GM21390 (cell line): Measurements from ENCODE around the gene TNK2.

Experiments used
- ATAC-seq: cut with Tn5 transposase; IDR thresholded peaks from one replicate; pipeline ENCODE4 v1.9.1; 2021; ENCODE audit not compliant: unreplicated experiment

The TNK2 gene

DNA sequence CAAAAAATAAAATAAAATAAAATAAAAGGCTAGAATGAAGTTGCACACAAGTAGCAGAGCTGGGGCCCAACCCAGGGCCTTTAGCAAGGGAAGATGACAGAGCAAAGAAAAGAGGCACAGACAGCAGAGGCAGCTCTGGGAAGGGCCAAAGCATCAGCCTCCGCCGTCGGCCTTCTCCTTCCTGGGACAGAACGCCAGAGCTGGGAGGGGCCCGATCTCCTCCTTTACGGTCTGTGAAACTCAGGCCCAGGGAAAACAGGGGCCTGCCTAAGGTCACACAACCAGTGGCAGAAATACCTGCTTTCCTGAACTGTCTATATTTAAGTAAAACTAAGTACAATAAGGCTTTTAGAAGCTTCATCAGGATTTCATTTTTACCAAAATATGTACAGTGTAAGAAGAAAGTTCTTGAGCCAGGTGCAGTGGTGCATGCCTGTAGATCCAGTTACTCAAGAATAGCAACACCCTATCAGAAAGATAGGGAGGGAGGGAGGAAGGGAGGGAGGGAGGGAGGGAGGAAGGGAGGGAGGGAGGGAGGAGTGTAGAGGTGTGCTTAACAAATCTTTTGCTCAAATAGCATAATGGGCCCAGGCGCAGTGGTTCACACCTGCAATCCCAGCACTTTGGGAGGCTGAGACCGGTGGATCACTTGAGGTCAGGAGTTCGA, 53.6 kb downstream of the TNK2 start:
- no peak for ATAC-seq

DNA sequence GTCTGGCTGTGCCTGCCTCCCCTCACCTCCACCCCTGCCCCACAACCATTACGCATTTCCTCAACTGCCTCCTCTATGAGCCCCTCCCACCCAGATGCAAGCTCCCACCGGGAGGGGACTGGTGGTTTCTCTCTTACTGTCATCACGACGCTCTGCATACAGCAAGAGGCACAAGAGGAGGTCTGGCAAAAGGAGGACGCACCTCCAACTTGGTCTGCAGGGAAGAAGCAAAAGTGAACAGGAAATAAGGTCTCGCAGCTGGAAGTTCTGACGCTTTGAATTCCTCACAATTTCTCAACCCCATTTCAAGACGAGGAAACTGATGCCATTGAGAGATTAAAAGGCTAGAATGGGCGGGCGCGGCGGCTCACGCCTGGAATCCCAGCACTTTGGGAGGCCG, 54.4 kb downstream of the TNK2 start:
- no peak for ATAC-seq

DNA sequence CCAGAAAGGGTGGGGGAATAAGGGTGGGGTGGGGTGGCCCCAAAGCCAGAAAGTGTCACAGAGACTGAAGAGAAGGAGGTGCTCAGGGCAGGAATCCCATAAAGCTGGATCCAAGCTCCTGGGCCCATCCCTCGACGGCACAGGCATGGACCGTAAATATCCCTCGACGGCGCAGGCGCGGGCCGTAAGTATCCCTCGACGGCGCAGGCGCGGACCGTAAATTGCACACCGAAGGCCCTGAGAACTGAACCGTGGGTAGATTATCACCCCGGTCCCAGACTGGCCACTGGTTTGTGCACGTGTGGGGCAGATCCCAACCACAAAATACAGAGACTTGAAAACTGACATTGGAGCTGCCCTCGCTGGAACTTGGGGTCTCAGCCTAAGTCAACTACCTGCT, 55.3 kb downstream of the TNK2 start:
- no peak for ATAC-seq

DNA sequence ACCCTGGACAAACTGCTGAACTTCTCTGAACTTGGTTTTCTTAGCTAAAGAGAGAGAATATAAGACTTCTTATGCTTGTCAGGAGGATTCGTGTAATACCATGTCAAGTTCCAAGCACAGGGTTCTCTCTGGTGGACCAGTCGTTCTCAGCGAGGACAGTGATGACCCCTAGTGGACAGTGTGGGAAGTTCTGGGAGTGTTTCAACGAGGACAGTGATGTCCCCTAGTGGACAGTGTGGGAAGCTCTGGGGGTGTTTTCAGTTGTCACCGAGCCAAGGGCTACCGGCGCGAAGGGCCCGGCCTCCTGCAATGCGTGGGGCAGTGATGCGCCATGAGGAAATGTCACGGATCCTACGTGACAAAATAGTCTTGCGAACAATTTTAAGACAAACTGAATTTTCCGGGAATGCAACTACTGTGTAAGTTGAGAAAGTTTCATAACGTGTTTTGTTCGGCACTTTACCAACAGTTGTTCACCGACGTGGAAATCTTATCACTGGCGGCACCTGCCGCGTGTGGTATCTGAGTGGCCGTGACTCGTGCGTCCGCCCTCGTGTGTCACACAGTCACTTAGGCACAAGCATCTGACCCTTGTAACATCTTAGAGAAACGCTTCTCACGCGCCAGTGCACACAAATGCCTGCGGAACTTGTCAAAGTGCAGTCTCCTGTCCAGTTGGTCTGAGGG, 57.4 kb downstream of the TNK2 start:
- peak; percentile 97 for ATAC-seq

DNA sequence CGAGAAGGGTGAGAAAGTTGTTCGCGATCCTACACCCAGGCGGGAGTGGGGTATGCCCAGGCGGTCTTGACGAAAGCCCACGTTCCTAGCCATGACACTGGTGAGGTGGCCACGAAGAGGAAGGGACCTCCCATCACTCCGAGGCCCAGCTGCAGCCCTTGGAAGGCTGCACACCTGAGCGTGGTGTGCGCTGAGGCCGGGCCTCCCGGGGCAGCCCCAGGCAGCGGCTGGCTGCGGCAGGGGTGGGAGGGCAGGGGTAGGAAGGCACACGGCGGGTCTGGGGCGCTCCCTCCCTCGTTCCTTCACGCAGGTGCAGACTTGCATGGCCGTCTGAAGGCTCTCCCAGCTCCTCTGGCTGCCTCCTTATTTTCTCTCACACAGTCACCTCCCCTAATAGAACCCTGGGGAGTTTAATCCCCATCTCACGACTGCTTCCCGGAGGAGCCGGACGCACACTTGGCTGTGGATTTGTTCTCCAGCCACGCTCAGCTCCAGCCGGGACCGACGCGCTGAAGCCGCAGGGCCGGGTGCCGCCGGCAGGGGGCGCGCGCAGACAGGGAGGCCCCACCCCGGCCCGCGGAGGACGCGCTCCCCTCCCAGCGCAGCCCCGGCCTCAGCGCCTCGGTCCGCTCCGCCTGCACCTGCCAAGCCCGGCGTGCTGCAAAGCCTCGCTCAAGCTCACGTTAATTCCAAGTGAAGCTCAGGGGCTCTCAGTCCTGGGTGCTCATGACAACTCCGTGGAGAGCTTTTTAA, 58.9 kb downstream of the TNK2 start:
- ATAC-seq, result no peak

DNA sequence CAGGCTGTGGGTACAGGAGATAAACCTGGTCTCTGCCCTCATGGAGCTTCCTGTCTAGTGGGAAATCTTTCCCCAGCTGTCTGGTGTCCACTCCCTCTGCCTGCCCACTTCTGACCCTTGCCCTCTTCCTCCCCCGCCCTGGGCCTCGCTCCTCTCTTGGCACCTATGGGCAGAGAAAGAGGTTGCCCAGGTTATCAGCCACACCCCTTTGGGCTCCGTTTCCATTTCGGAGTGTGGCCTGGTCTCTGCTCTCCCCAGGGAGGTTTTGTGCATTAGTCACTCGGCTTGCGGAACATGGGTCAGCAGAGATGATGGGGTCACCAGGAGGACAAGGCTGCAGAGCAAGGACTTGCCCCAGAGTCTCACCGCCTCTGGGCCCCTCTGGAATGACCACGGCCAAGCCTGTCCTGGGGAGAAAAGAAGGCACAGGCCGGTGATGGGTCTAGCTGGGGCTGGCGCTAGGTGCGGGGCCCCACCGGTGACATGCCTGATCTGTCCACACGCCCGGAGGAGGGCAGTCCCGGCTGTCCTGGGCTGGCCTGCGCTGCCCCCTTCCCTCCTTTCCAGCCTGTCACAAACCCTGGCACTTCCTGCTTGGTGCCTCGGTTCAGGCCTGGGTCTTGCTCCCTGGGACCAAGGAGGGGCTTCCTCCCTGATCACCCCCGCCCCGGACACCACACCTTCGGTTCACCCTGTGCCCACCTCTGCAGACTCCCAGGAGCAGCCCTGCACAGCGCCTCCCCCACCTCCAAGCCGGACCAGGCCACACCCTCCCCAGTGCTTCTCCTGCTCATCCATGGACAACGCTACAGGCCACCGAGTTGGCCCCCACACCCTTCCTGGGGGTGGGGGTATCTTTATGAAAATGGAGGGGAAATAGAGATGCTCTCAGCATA, 61.0 kb downstream of the TNK2 start:
- ATAC-seq, result no peak

DNA sequence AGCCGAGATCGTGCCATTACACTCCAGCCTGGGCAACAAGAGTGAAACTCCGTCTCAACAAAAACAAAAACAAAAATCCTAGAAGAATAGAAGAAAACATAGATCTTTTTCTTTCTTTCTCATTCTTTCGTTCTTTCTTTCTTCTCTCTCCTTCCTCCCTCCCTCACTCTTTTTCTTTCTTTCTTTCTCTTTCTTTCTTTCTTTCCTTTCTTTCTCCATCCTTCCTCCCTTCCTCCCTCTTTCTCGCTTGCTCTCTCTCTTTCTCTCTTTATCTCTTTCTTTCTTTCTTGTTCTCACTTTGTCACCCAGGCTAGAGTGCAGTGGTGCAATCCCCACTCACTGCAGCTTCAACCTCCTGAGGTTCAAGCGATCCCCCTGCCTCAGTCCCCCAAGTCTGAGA, 62.9 kb downstream of the TNK2 start:
- no peak for ATAC-seq

DNA sequence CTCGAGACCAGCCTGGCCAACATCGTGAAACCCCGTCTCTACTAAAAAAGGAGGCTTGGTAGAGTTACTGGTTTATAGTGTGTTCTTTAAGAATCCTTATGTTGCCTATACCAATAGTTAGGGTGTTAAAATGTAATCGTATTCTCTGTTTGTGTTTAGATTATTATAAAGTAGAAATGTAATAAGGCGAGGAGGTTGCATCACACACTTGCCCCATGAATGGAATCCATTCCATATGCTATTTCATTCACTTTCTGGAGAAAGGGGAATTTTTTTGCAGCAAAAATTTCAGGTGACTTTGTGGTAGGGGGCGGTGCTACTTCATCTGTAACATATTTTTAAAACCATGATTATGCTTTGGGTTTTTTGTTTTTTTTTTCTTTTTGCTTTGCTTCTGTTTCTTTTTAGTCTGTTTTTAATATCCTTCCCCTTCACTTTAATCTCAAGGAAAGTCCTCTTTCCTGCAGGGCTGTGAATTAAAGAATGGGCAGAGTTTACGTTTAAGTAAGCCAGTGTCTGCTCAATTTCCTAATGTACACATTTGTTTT, 63.6 kb downstream of the TNK2 start:
- ATAC-seq, result no peak

DNA sequence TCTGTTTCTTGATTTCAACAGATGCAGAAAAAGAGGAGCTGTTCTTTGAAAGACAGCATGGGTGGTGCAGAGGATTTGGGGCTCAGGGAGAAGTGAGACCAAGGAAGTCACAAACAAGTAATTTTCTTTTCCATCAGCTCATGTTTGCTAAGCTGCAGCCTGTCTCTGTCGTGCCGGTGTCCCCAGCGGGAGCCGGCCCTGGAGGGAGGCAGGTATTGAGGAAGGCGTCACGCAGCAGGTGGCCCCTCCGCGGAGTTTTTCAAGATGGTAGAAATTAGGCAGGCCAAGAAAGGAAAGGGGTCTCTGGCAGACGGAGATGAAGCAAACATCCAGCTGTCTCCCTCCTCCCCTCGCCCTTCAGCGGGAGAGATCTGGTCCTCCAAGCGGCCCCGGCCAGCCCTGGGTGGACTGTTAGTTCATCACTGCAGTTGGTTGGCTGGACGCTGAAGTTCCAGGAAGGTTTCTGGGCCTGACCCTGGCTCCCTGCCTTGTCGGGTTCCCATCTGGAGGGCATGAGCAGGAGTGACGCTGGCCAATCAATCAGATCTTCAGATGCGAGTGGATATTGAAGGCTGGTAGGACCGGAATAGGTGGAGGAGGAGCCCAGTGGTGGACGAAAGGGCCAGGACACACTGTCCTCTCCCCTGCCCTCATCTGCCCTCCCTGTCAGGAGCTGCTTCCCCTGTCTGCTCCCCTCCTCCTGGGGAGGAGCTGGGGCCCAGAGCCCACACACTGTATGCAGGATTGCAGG, 68.9 kb downstream of the TNK2 start:
- ATAC-seq, result no peak

DNA sequence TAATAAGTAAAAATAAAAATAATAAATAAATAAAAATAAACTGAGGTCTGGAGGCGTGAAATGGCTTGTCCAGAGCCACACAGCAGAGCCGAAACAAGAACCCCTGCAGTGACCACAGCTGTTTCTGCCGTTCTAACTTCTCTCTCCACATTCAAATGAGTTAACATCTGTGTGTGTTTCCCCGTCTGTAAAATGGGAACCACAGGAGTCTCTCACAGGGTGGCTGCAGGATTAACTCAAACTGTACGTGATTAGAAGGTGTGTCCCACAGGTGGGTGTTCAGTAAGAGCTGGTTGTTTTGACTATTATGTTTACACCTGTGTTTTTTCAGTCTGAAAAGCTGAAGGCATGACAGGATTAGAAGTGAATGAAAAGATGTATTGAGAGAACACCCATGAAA, 69.6 kb downstream of the TNK2 start:
- no peak for ATAC-seq

DNA sequence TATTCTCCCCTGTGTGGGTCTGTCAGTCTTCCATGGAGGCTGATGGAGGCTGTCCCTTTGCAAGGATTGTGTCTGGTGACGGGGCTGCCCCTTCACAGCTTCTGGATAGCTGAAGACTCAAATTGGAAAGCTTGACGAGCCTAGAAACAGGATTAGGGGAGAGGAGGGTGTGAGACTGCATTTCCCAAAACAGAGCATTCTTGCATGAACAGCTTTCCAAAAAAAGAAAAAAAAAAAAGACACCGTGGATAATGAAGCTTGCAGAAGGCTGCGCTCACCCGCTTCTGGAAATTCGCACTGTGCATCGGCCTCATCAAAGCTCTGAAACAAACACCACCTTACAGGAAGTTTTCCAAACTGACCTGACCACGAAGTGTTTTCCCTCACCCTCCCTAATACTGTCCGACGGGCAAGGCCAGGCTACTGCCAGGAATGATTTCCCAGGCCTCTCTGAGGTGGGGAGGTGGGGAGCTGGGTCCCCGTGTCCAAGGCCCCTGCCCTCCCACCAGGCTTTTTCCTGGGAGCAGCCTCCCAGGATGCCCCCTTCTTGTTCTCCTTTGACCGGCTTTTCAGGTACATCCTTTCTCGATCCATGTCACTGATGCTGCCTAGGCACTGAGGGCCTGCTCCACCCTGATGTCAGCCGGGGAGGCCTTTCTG, 71.7 kb downstream of the TNK2 start:
- ATAC-seq, result no peak

DNA sequence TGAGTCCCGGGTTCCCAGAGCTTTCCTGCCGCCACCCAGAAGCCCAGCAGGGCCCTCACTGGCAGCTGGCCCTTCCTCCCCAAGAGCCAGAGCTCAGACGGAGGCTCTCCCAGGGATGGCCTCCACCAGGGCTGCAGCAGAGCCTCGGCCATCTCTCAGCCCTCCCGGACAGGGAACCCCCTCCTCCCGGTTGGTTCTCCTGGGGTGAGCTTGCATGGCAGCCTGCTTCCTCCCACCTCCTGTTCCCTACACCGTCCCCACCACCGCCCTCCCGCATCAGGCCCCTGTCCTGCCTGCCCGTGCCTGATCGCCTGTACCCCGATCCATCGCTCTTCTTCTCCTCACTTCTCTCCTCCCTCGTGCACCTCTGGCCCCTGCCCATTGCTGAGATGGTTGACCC, 72.6 kb downstream of the TNK2 start:
- ATAC-seq, result no peak

DNA sequence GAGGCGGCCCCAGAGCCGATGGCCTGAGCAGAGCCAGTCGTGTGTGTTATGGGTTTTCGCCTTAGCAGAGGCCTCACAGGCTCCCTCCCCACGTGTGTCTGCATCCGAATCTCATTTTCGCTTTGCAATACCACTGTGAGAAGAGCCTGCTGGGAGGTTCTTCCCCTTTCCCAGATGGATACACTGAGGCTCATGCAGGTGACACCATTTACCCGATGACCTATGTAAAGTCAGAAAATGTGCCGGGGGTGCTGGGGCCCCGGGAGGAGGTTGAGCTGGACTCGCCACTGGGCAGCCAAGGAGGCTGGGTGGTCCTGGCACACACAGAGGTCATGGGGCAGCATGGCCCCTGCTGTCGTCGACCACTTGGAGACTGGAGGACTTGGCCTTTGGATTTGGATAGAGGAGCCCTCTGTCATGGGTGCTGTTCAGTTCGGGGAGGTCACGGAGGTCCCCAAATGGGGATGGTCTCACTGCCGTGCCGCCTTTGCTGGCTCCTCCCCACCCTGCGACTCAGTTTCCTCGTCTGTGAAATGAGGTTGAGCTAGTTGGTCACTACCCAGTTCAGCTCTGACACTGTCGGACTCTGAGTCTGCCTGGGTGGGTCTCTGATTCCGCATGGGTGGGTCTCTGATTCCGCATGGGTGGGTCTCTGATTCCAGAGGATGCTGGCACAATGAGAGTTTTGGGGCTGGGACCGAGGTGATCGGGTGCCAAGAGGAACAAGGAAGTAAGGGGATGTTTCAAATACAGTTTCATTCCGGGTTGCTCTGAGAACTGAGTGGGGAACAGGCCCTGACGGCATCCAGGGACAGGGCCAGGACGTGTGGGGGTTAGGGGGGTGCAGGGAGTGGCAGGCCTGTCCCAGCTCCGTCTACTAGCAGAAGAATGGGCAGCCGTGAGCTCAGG, 73.4 kb downstream of the TNK2 start:
- no peak for ATAC-seq

DNA sequence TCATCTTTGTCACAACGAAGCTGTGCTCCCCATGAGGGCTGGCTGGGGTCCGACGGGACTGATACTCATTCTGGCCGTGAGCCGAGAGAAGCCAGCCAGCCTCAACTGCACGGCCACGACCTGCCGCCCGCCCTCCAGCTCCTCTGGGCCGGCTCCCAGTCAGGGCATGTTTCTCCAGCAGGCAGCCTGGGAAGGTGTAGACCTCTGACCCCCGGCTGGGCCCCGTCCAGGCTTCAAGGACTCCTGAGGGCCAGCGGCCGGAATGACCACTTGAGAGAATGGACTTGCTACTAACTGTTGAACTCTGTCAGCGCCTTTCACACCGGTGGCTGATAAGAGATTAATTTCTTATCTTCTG, 78.5 kb downstream of the TNK2 start:
- ATAC-seq, result no peak

DNA sequence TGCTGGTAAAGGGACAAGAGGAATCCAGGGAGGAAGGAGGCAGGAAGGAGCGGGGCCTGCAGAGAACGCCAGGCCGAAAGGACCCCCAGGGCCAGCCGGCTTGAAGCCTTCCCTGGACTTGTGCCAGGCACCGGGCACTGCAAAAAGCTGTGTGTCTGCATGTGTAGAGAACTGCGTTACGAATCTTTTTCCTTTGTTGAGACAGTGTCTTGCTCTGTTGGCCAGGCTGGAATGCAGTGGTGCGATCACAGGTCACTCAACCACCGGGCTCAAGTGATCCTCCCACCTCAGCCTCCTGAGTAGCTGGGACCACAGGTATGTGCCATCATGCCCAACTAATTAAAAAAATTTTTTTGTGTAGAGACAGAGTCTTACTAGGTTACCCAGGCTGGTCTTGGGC, 79.6 kb downstream of the TNK2 start:
- ATAC-seq, result no peak

DNA sequence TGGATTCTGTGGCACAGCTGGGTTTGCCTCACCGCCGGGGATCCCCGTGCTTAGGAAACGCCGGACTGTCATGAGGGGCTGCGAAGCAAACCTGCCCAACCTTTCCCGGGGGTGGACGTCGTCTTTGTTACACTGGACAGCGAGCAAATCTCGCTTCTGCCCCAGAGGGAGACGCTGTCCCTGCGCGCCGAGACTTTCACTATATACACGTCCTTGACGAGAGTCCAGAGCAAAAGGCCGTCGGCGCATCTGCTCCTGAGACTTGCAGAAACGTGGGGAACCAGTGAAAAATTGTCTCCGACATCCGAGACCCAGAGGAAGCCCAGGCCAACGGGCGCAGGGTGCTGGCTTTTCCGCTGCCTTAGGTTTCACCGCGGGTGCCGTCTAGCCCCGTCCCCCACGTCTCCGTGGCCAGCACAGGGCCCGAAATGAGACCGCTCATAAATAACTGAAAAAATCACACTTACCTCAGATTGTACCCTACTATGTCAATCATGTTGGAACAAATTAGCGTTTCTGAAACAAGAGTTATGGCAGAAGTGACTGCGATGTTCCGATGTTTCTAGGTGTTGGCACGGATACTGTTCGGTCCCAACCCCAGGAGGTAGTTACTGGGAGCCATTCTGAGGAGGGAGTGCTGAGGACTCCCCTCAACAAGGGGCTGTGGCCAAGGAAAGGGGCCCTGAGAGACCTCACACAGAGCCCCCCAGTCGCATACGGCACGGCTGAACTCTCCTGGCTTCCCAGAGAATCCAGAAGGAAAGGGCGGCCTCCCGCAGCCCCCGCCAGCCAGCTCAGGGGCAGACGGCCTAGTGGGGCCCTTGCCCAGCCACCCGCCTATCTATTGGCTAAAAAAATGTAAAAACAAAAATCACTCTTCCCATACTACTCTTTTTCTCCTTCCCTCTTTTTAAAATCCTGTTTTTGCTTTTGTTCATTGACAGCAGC, 82.2 kb downstream of the TNK2 start:
- no peak for ATAC-seq

DNA sequence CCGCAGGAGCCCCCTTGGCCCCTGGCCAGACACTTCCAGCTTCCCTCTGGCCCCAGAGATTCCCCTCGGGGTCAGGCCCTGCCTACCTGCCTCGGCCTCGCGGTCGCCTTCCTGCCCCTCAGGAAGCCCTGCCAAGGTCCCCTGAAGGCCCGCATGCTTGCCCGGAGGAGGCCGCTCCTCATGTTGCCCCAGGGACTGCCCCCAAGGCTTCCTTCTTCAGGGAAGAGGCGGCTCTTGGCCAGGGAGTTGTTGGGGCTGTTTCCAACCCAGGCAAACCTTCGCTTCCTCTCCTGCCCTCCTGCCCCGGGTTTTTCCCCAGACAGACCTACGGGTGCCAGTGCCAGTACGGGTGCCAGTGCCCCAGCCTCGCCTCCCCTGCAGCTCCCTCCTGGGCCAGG, 83.2 kb downstream of the TNK2 start:
- no peak for ATAC-seq
